Measurements from ENCODE around the gene POU2F1. TPM values are rescaled to one million over a fixed set of nuclear protein-coding genes. Genes with fewer than 3 reads are reported as not detected.

Gene POU2F1
- total and polyA plus RNA-seq, 2 donors (not counting 3 experiments of a cell fraction or from before 2014, with no cell fraction given): 6.0 to 12.9 TPM

DNA sequence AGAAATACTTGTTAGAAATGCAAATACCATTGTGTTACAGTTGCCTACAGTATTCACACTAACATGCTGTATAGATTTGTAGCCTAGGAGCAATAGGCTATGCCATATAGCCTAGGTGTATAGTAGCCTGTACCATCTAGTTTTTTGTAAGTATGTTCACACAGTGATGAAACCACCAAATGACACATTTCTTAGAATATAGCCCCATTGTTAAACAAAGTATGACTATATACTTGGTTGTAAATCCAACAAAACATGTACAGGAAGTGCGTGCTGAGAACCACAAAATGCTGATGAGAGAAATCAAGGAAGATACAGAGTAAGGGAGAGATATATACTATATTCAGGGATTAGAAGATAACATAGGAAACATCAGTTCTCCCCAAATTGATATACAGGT, 92.2 kb downstream of the POU2F1 start:
- intact Hi-C loops (cut with micrococcal nuclease) (no loop called here), dilution Hi-C loops (cut with MboI; ENCODE audit: extremely low pct_ligation_motif_present, low sequenced_read_pairs) (no loop called here)
- POLR2A ChIA-PET: no interaction called here
- Histone ChIP-seq H2AFZ (ENCODE audit: low read depth, low read length) (no peak overlapping the region), H3K4me2 (ENCODE audit: insufficient read depth, low read length) (no peak overlapping the region), H3K36me3 (ENCODE audit: control insufficient read depth in 2 of 2, extremely low read depth in 1 of 2, insufficient read depth in 2 of 2, low read length in 2 of 2) (no peaks in the 10 kb centered on the region), H3K9me3 (replicated peaks; ENCODE audit: control insufficient read depth, insufficient read depth, low read length) (no peaks in the 10 kb centered on the region), H3K27ac (ENCODE audit: insufficient read depth, low read depth, low read length) (no peak overlapping the region), H3K79me2 (ENCODE audit: control insufficient read depth, insufficient read depth, low read length) (no peaks in the 10 kb centered on the region), H3K27me3 (ENCODE audit: control insufficient read depth in 2 of 2, insufficient read depth in 2 of 2, low read length in 2 of 2) (no peaks in the 10 kb centered on the region), H4K20me1 (replicated peaks; ENCODE audit: control insufficient read depth, extremely low read depth, insufficient read depth, low read length) (no peaks in the 10 kb centered on the region), H3K4me1 (ENCODE audit: control insufficient read depth, extremely low read depth, insufficient read depth, low read length) (no peaks in the 10 kb centered on the region), H3K9ac (replicated peaks; ENCODE audit: extremely low read depth, insufficient read depth, low read length) (no peak overlapping the region), H3K4me3 (replicated peaks in 1 of 3; ENCODE audit: insufficient read depth in 1 of 3, low read depth in 1 of 3, low read length in 3 of 3) (no peak overlapping the region), H3K9me1 (replicated peaks; ENCODE audit: control insufficient read depth, extremely low read depth, insufficient read depth, low read length) (no peaks in the 10 kb centered on the region)
- TF ChIP-seq JUN (IDR thresholded peaks at IDR 0.05; ENCODE audit: borderline replicate concordance, insufficient read depth, insufficient read length, low read depth): no peak
- no peak for TF ChIP-seq MAX (IDR thresholded peaks at IDR 0.05; ENCODE audit: insufficient read depth, insufficient read length)
- TF ChIP-seq EZH2 (IDR thresholded peaks at IDR 0.05; ENCODE audit: borderline replicate concordance, low read depth, low read length, severe bottlenecking): no peak
- TF ChIP-seq MYC (IDR thresholded peaks at IDR 0.05; ENCODE audit: low read depth, low read length): no peak
- TF ChIP-seq POLR2A (IDR thresholded peaks at IDR 0.05; ENCODE audit: low read depth, low read length): no peak
- TF ChIP-seq GATA2 (IDR thresholded peaks at IDR 0.05; ENCODE audit: insufficient read depth, insufficient read length, low read depth, low read length): no peak
- no peak for TF ChIP-seq CTCF (IDR thresholded peaks at IDR 0.05; ENCODE audit: extremely low read depth in 1 of 2, insufficient read depth in 1 of 2, low read depth in 1 of 2, low read length in 2 of 2)
- no peak for TF ChIP-seq FOS (IDR thresholded peaks at IDR 0.05; ENCODE audit: borderline replicate concordance, insufficient read depth, low read length)
- no peak for TF ChIP-seq POLR2AphosphoS5 (IDR thresholded peaks at IDR 0.05; ENCODE audit: insufficient read depth, low read depth, low read length)
- BruUV-seq (replicated peaks): no TSS peak
- FAIRE-seq (no peak), DNase-seq (ENCODE audit: low read depth, low spot score) (no peak)
- CTCF ChIA-PET: no interaction called here
